Mesenchymal stem cell (in vitro differentiated cells and primary cell): ENCODE results near the gene NGEF.

Source experiments
- DNase-seq: peaks from one replicate; pipeline ENCODE4 v3.0.0-alpha.2; 2013
- H2AFZ ChIP-seq: one replicate; pipeline ENCODE4 v1.6.1; 2013; ENCODE audit warnings: low read depth, mild to moderate bottlenecking, control low read depth, inconsistent platforms, low read length, moderate library complexity
- H2AK5ac ChIP-seq: 2 replicates; pipeline ENCODE4 v1.6.1; 2013; ENCODE audit warnings: low read length, moderate library complexity, mild to moderate bottlenecking, inconsistent platforms; ENCODE audit not compliant: severe bottlenecking
- H2BK120ac ChIP-seq: one replicate; pipeline ENCODE4 v1.6.1; 2013; ENCODE audit warnings: low read depth, mild to moderate bottlenecking, inconsistent platforms, low read length, moderate library complexity
- H2BK12ac ChIP-seq, 2 experiments: one replicate each; pipeline ENCODE4 v1.6.1; 2013; ENCODE audit warnings: inconsistent platforms in 2 of 2, low read length in 2 of 2, mild to moderate bottlenecking in 2 of 2, moderate library complexity in 2 of 2, control low read depth in 1 of 2
- H2BK15ac ChIP-seq: one replicate; pipeline ENCODE4 v1.6.1; 2013; ENCODE audit warnings: mild to moderate bottlenecking, low read depth, inconsistent platforms; ENCODE audit not compliant: poor library complexity, severe bottlenecking
- H2BK5ac ChIP-seq: 2 replicates; pipeline ENCODE4 v1.6.1; 2013; ENCODE audit warnings: low read depth, mild to moderate bottlenecking, low read length, control low read depth, inconsistent platforms; ENCODE audit not compliant: poor library complexity, severe bottlenecking
- H3K14ac ChIP-seq, 2 experiments: one replicate each; pipeline ENCODE4 v1.6.1; 2013; ENCODE audit warnings: inconsistent platforms in 2 of 2, low read length in 2 of 2, control low read depth in 1 of 2, mild to moderate bottlenecking in 1 of 2, moderate library complexity in 1 of 2
- H3K18ac ChIP-seq, 2 experiments: one replicate each; pipeline ENCODE4 v1.6.1; 2013; ENCODE audit warnings: inconsistent platforms in 2 of 2, low read length in 2 of 2, control low read depth in 1 of 2, low read depth in 1 of 2, mild to moderate bottlenecking in 1 of 2
- H3K23ac ChIP-seq, 2 experiments: one replicate each; pipeline ENCODE4 v1.6.1; 2013; ENCODE audit warnings: inconsistent platforms in 2 of 2, low read length in 2 of 2, mild to moderate bottlenecking in 2 of 2, moderate library complexity in 2 of 2, control low read depth in 1 of 2
- H3K27ac ChIP-seq: 2 replicates; pipeline ENCODE4 v1.5.1; 2013; ENCODE audit warnings: mild to moderate bottlenecking, moderate library complexity, low read length, control low read depth, inconsistent platforms; ENCODE audit not compliant: poor library complexity, severe bottlenecking
- H3K27me3 ChIP-seq, 2 experiments: 2 replicates each; pipeline versions ENCODE4 v1.6.1 to v1.7.0; 2013; ENCODE audit warnings: low read length in 2 of 2, mild to moderate bottlenecking in 2 of 2, moderate library complexity in 2 of 2, control low read depth in 1 of 2, inconsistent platforms in 1 of 2; ENCODE audit not compliant: control insufficient read depth in 1 of 2, insufficient read depth in 1 of 2
- H3K36me3 ChIP-seq, 2 experiments: 2 replicates each; pipeline versions ENCODE4 v1.6.1 to v1.7.0; 2013; ENCODE audit warnings: low read length in 2 of 2, control low read depth in 1 of 2, inconsistent platforms in 1 of 2, low read depth in 1 of 2, mild to moderate bottlenecking in 1 of 2; ENCODE audit not compliant: insufficient read depth in 2 of 2, control insufficient read depth in 1 of 2
- H3K4ac ChIP-seq, 2 experiments: one replicate each; pipeline ENCODE4 v1.6.1; 2013; ENCODE audit warnings: inconsistent platforms in 2 of 2, low read length in 2 of 2, mild to moderate bottlenecking in 2 of 2, moderate library complexity in 2 of 2, control low read depth in 1 of 2, low read depth in 1 of 2
- H3K4me1 ChIP-seq: 2 replicates; pipeline ENCODE4 v1.6.1; 2013; ENCODE audit warnings: low read depth, low read length, control low read depth; ENCODE audit not compliant: control insufficient read depth, insufficient read depth
- H3K4me2 ChIP-seq: 2 replicates; pipeline ENCODE4 v1.6.1; 2013; ENCODE audit warnings: low read length, mild to moderate bottlenecking, inconsistent platforms; ENCODE audit not compliant: poor library complexity, severe bottlenecking
- H3K4me3 ChIP-seq, 2 experiments: 2 replicates each; pipeline versions ENCODE4 v1.5.1 to v1.7.0; 2013; ENCODE audit warnings: low read length in 2 of 2, mild to moderate bottlenecking in 2 of 2, control low read depth in 1 of 2, low read depth in 1 of 2; ENCODE audit not compliant: insufficient read depth in 1 of 2
- H3K79me1 ChIP-seq: replicated peaks from 2 replicates; pipeline ENCODE4 v1.6.1; 2013; ENCODE audit warnings: mild to moderate bottlenecking, control low read depth, low read length, inconsistent platforms; ENCODE audit not compliant: poor library complexity, severe bottlenecking
- H3K9ac ChIP-seq: 2 replicates; pipeline ENCODE4 v1.7.0; 2013; ENCODE audit warnings: mild to moderate bottlenecking, low read length, moderate library complexity
- H3K9me3 ChIP-seq: 2 replicates; pipeline ENCODE4 v1.7.0; 2013; ENCODE audit warnings: mild to moderate bottlenecking, low read length; ENCODE audit not compliant: control insufficient read depth
- H4K8ac ChIP-seq: one replicate; pipeline ENCODE4 v1.6.1; 2013; ENCODE audit warnings: inconsistent platforms, mild to moderate bottlenecking, low read length, moderate library complexity
- H4K91ac ChIP-seq: one replicate; pipeline ENCODE4 v1.6.1; 2013; ENCODE audit warnings: mild to moderate bottlenecking, low read length, inconsistent platforms
- whole genome bisulfite sequencing: methylation state at CpG from one replicate; pipeline ENCODE4 v1.1.7; 2013; ENCODE audit warnings: mixed read lengths; 5-methylcytosine and 5-hydroxymethylcytosine counted together

The NGEF gene

GRCh38 chr2:232984451-232985207 lies 28.4 kb downstream of the NGEF start:
- Histone ChIP-seq H2AFZ (no peak overlapping the region), H4K91ac (no peak overlapping the region), H3K4ac (no peak overlapping the region), H2BK12ac (no peak overlapping the region), H3K4me2 (no peak overlapping the region), H3K9ac (no peak overlapping the region), H3K27ac (no peak overlapping the region), H2BK120ac (no peak overlapping the region), H3K9me3 (peaks cover 4% of the 10 kb centered on the region), H2BK15ac (no peak overlapping the region), H4K8ac (no peak overlapping the region), H3K79me1 (no peaks in the 10 kb centered on the region), H2AK5ac (no peak overlapping the region), H3K4me1 (peaks cover 22% of the 10 kb centered on the region), H3K27me3 (peaks cover 0 to 10% of the 10 kb centered on the region in 2 experiments), H3K36me3 (no peaks in the 10 kb centered on the region), H3K23ac (no peak overlapping the region), H3K14ac (no peak overlapping the region), H2BK5ac (no peak overlapping the region), H3K4me3 (no peak overlapping the region), H3K18ac (no peak overlapping the region)
- DNase-seq = no peak
- 95% methylated on average over 13 of the region's 15 CpGs for WGBS

GRCh38 chr2:232983669-232984140 lies 29.4 kb downstream of the NGEF start:
- no peak overlapping the region for H3K23ac ChIP-seq
- no peak overlapping the region for H4K8ac ChIP-seq
- H3K9me3 ChIP-seq = peaks cover 4% of the 10 kb centered on the region
- H2BK12ac ChIP-seq = no peak overlapping the region
- H2AK5ac ChIP-seq = no peak overlapping the region
- H3K4me2 ChIP-seq = no peak overlapping the region
- no peak overlapping the region for H2BK5ac ChIP-seq
- no peak overlapping the region for H2BK15ac ChIP-seq
- no peak overlapping the region for H3K9ac ChIP-seq
- peaks cover 0 to 10% of the 10 kb centered on the region in 2 experiments for H3K27me3 ChIP-seq
- H3K79me1 ChIP-seq = no peaks in the 10 kb centered on the region
- DNase-seq = no peak
- no peak overlapping the region for H3K18ac ChIP-seq
- no peak overlapping the region for H2BK120ac ChIP-seq
- no peak overlapping the region for H2AFZ ChIP-seq
- H4K91ac ChIP-seq = no peak overlapping the region
- H3K4ac ChIP-seq = no peak overlapping the region
- no peaks in the 10 kb centered on the region for H3K36me3 ChIP-seq
- H3K4me3 ChIP-seq = no peak overlapping the region
- H3K14ac ChIP-seq = no peak overlapping the region
- no peak overlapping the region for H3K27ac ChIP-seq
- WGBS = 80% methylated on average over 11 of the region's 11 CpGs
- H3K4me1 ChIP-seq = peaks cover 22% of the 10 kb centered on the region

- H4K8ac ChIP-seq = no peak overlapping the region
- no peak overlapping the region for H3K4ac ChIP-seq
- peaks cover 0 to 10% of the 10 kb centered on the region in 2 experiments for H3K27me3 ChIP-seq
- H3K14ac ChIP-seq = no peak overlapping the region
- H3K9me3 ChIP-seq = peaks cover 4% of the 10 kb centered on the region
- no peak overlapping the region for H3K27ac ChIP-seq
- no peaks in the 10 kb centered on the region for H3K79me1 ChIP-seq
- no peak overlapping the region for H2BK12ac ChIP-seq
- no peak overlapping the region for H3K18ac ChIP-seq
- no peak overlapping the region for H2AFZ ChIP-seq
- H3K4me2 ChIP-seq = no peak overlapping the region
- H3K9ac ChIP-seq = no peak overlapping the region
- peaks cover 24% of the 10 kb centered on the region for H3K4me1 ChIP-seq
- no peak overlapping the region for H2AK5ac ChIP-seq
- H2BK15ac ChIP-seq = no peak overlapping the region
- no peak overlapping the region for H4K91ac ChIP-seq
- 51% methylated on average over 15 of the region's 15 CpGs for WGBS
- H3K23ac ChIP-seq = no peak overlapping the region
- no peaks in the 10 kb centered on the region for H3K36me3 ChIP-seq
- no peak overlapping the region for H2BK120ac ChIP-seq
- H2BK5ac ChIP-seq = no peak overlapping the region
- no peak overlapping the region for H3K4me3 ChIP-seq
- no peak for DNase-seq
Measured at GRCh38 chr2:232982926-232983668, 30.0 kb downstream of the NGEF start.

GRCh38 chr2:232981767-232982360 lies 31.2 kb downstream of the NGEF start:
- no peak overlapping the region for H2BK5ac ChIP-seq
- peaks cover 16% of the 10 kb centered on the region for H3K4me1 ChIP-seq
- H3K27ac ChIP-seq = no peak overlapping the region
- H3K4me3 ChIP-seq = no peak overlapping the region
- no peak overlapping the region for H2BK12ac ChIP-seq
- no peak overlapping the region for H3K9ac ChIP-seq
- no peak overlapping the region for H3K4ac ChIP-seq
- H3K9me3 ChIP-seq = peaks cover 4% of the 10 kb centered on the region
- no peaks in the 10 kb centered on the region for H3K79me1 ChIP-seq
- no peak overlapping the region for H2AK5ac ChIP-seq
- no peak overlapping the region for H2BK15ac ChIP-seq
- DNase-seq = no peak
- no peak overlapping the region for H3K14ac ChIP-seq
- H3K27me3 ChIP-seq = peaks cover 0 to 15% of the 10 kb centered on the region in 2 experiments
- H2AFZ ChIP-seq = no peak overlapping the region
- no peak overlapping the region for H2BK120ac ChIP-seq
- H3K18ac ChIP-seq = no peak overlapping the region
- 84% methylated on average over 5 of the region's 5 CpGs for WGBS
- no peak overlapping the region for H3K23ac ChIP-seq
- H3K36me3 ChIP-seq = no peaks in the 10 kb centered on the region
- no peak overlapping the region for H4K91ac ChIP-seq
- H3K4me2 ChIP-seq = no peak overlapping the region
- H4K8ac ChIP-seq = no peak overlapping the region
